A673 (cell line): ENCODE results near the gene DEXI.

Source experiments
- EZH2 ChIP-seq: fragments of 200-600 bp; sonication (generic); IDR thresholded peaks from 2 replicates; pipeline ENCODE4 v1.6.1; 2017; ENCODE audit warnings: borderline replicate concordance, low read depth, mild to moderate bottlenecking, mixed read lengths, antibody characterized with exemption, low read length; ENCODE audit not compliant: poor library complexity, severe bottlenecking
- TF ChIP-seq, protein P1 (sequence below): fragments of 300-800, 200-600 bp; sonication (generic); conservative IDR thresholded peaks from 2 replicates; pipeline ENCODE4 v1.5.1; 2017; ENCODE audit warnings: low read depth, mild to moderate bottlenecking, antibody characterized with exemption, low read length, moderate library complexity, mixed read lengths

GRCh38 chr16:10970065-10970464 is 27.8 kb upstream of the DEXI start:
- TF ChIP-seq, protein P1, sequence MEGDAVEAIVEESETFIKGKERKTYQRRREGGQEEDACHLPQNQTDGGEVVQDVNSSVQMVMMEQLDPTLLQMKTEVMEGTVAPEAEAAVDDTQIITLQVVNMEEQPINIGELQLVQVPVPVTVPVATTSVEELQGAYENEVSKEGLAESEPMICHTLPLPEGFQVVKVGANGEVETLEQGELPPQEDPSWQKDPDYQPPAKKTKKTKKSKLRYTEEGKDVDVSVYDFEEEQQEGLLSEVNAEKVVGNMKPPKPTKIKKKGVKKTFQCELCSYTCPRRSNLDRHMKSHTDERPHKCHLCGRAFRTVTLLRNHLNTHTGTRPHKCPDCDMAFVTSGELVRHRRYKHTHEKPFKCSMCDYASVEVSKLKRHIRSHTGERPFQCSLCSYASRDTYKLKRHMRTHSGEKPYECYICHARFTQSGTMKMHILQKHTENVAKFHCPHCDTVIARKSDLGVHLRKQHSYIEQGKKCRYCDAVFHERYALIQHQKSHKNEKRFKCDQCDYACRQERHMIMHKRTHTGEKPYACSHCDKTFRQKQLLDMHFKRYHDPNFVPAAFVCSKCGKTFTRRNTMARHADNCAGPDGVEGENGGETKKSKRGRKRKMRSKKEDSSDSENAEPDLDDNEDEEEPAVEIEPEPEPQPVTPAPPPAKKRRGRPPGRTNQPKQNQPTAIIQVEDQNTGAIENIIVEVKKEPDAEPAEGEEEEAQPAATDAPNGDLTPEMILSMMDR: no peak
- TF ChIP-seq EZH2: no peak
